RWPE2 (cell line): ENCODE results near the gene TRPM1.

Experiments used
- ATAC-seq: fragments of 200-7000 bp; cut with Tn5 transposase; 3 replicates; pipeline ENCODE4 v1.9.1; 2021; ENCODE audit warnings: low read depth
- DNase-seq: peaks from one replicate; pipeline ENCODE4 v3.0.0-alpha.2; 2020; ENCODE audit warnings: low spot score
- H3K27ac ChIP-seq: fragments of 450-650 bp; 2 replicates; pipeline ENCODE4 v1.5.1; 2017; ENCODE audit warnings: mild to moderate bottlenecking; ENCODE audit not compliant: poor library complexity, severe bottlenecking
- H3K27me3 ChIP-seq: fragments of 250-450 bp; sonication (Bioruptor Pico); 2 replicates; pipeline ENCODE4 v1.5.1; 2021; ENCODE audit warnings: mild to moderate bottlenecking, moderate library complexity; ENCODE audit not compliant: insufficient read depth, poor library complexity, severe bottlenecking
- H3K36me3 ChIP-seq: fragments of 250-450 bp; sonication (Bioruptor Pico); 2 replicates; pipeline ENCODE4 v1.5.1; 2020; ENCODE audit warnings: low read depth, mild to moderate bottlenecking, moderate library complexity
- H3K4me1 ChIP-seq: fragments of 250-450 bp; sonication (Bioruptor Pico); 2 replicates; pipeline ENCODE4 v1.5.1; 2021; ENCODE audit warnings: mild to moderate bottlenecking, moderate library complexity; ENCODE audit not compliant: insufficient read depth, poor library complexity, severe bottlenecking
- H3K4me3 ChIP-seq: fragments of 250-450 bp; sonication (Bioruptor Pico); 2 replicates; pipeline ENCODE4 v1.5.1; 2021; ENCODE audit warnings: mild to moderate bottlenecking, moderate library complexity; ENCODE audit not compliant: severe bottlenecking
- H3K9me3 ChIP-seq: fragments of 250-450 bp; sonication (Bioruptor Pico); 2 replicates; pipeline ENCODE4 v1.5.1; 2021; ENCODE audit warnings: mild to moderate bottlenecking, moderate library complexity; ENCODE audit not compliant: severe bottlenecking
- CTCF ChIP-seq: fragments of 450-650 bp; IDR thresholded peaks from one replicate; pipeline ENCODE4 v1.5.1; 2017; ENCODE audit warnings: mild to moderate bottlenecking, moderate library complexity; ENCODE audit not compliant: poor library complexity, severe bottlenecking

The TRPM1 gene

GRCh38 chr15:31100738-31101137 lies 787 bp downstream of the TRPM1 start:
- Histone ChIP-seq H3K27me3 (no peaks in the 10 kb centered on the region), H3K36me3 (no peaks in the 10 kb centered on the region), H3K4me1 (peaks cover 3% of the 10 kb centered on the region), H3K4me3 (no peak overlapping the region), H3K9me3 (no peaks in the 10 kb centered on the region), H3K27ac (no peak overlapping the region)
- no peak for DNase-seq
- no peak for ATAC-seq
- TF ChIP-seq CTCF: no peak

DNA sequence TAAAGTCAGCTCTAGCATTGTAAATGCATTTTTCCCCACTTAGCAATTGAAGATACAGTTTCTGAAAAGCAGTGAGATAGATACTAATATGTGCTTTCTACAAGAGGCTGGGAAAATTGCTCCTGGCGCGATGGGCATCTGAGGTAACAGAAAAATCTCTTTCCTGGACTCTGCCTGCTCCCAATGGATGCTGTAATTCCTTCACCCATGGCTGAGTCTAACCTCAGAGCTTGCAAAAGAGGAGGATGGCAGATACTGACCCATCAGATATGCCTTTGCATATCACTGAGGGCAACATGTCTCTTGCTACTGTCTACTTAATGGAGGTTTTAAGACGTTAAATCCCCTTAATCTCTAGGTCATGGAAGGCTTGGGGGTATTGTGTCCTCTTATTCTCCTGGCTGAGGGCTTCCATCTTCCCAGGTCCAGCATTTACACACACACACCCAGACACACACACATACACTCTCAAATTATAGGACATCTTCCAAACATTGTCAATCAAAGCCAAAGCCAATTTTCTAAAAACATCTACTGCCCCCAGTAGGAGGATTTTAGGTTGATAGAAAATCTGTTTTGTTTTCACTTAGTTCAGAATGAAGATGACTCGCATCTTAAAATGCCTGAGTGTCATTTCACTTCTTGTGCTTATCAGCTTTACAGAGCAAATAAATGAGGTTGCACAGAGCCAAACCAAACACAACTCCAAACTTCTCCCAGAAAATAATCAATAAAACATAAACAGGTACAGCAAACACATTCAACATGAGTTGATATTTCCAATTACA lies 2.4 kb downstream of the TRPM1 start:
- no peaks in the 10 kb centered on the region for H3K9me3 ChIP-seq
- DNase-seq (no peak), ATAC-seq (no peak)
- no peaks in the 10 kb centered on the region for H3K36me3 ChIP-seq
- H3K4me1 ChIP-seq: no peaks in the 10 kb centered on the region
- H3K27ac ChIP-seq: no peak overlapping the region
- H3K27me3 ChIP-seq: no peaks in the 10 kb centered on the region
- peak; percentile 32 for TF ChIP-seq CTCF
- no peak overlapping the region for H3K4me3 ChIP-seq

DNA sequence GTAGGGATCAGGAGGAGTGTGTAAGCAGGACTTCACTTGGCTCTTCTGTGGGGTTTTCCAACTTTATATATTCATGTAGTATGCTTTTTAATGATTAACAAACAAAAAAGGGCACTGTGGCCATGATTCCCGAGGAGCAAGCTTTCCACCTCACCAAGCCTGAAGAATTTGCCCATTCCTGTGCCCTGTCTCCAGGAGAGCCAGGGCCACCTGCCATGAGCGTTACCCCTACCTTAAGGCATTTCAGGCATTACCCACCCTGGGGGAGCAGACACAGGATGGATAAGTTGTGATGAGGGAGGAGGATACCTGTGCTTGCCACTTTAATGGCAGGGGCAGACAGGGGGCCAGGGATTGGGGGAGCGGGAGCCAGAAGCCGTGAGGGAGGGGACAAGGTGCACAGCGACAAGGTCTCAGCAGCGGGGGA lies 3.0 kb downstream of the TRPM1 start:
- TF ChIP-seq CTCF: no peak
- ATAC-seq (no peak), DNase-seq (peak; percentile 60)

DNA sequence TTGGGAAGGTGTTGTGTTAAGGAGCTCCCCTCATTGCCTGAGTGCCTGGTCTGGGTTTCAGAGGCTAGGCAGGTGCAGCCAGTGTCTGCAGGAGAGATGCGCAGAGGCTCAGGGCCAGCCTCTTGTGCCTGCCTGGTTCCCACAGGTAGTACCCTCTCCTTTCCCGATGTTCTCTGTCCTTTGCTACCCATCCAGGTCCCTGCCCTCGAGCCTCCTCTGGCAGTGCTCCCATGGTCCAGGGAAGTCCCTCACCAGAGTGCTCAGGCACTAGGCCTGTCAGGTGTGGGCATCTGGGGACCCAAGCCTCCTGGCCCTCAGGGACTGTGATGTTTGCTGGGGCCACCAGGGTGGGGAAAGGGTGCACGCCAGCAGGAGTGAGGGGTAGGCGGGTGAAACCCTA lies 5.0 kb downstream of the TRPM1 start:
- Histone ChIP-seq H3K27me3 (no peaks in the 10 kb centered on the region), H3K36me3 (no peaks in the 10 kb centered on the region), H3K4me1 (no peaks in the 10 kb centered on the region), H3K9me3 (no peaks in the 10 kb centered on the region), H3K4me3 (no peak overlapping the region), H3K27ac (no peak overlapping the region)
- no peak for TF ChIP-seq CTCF
- DNase-seq: no peak
- ATAC-seq: no peak

More for the DNA sequence above, 3.0 kb downstream of the TRPM1 start:
- Histone ChIP-seq H3K36me3 (no peaks in the 10 kb centered on the region), H3K27me3 (no peaks in the 10 kb centered on the region), H3K4me3 (no peak overlapping the region), H3K4me1 (no peaks in the 10 kb centered on the region), H3K27ac (no peak overlapping the region), H3K9me3 (no peaks in the 10 kb centered on the region)

DNA sequence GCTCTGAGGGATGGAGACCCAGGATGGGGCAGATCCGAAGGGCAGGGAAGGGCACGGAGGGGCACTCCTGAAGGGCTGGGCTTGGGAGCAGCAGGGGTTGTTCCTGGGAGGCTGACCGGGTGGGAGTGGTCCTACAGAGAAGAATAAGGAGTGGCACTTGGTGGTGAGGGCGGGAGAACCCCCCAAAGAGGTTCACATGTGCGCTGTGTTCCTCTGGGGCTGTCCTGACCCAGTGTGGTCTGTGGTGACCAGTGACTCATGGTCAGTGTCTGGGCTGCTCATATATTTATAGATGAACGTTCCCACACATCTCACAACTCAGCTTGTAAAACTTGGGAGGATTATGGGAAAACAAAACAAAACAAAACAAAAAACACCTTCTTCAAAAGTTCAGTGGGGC lies 10.0 kb downstream of the TRPM1 start:
- 0 out of 3 replicates have a peak, but pooled peaks have one; percentile 22 for ATAC-seq
- H3K9me3 ChIP-seq: no peaks in the 10 kb centered on the region

More for the DNA sequence above, 10.0 kb downstream of the TRPM1 start:
- no peak overlapping the region for H3K27ac ChIP-seq
- H3K27me3 ChIP-seq: no peaks in the 10 kb centered on the region
- H3K36me3 ChIP-seq: no peaks in the 10 kb centered on the region
- no peak overlapping the region for H3K4me3 ChIP-seq
- H3K4me1 ChIP-seq: no peaks in the 10 kb centered on the region
- no peak for DNase-seq
- no peak for TF ChIP-seq CTCF
